HEK293 (cell line): ENCODE results near the gene GALNTL6.

Experiments used
- CTCF ChIA-PET: fragments of 350-600 bp; formaldehyde crosslinking; extraction: SDS; loops from one replicate; lab custom pipeline; 2021; ENCODE audit warnings: antibody characterized with exemption; lab: Yijun Ruan, JAX
- POLR2A ChIA-PET: fragments of 300-600 bp; formaldehyde crosslinking; extraction: SDS; loops from one replicate; lab custom pipeline; 2020; ENCODE audit warnings: antibody characterized with exemption, inconsistent platforms; lab: Yijun Ruan, JAX
- H3K27ac ChIP-seq: fragments of 200-500 bp; sonication (Bioruptor generic); 2 replicates; pipeline ENCODE4 v1.5.1; 2014; ENCODE audit warnings: low read depth, low read length, control low read depth, inconsistent platforms; ENCODE audit errors: extremely low read depth
- H3K36me3 ChIP-seq, 2 experiments: fragments of 200-500 bp in 1 of 2; sonication (Bioruptor generic) in 1 of 2; 1 replicate in 1 of 2; 2 replicates in 1 of 2; pipeline ENCODE4 v1.5.1; 2014 to 2017; ENCODE audit warnings: inconsistent platforms in 2 of 2, low read length in 2 of 2; ENCODE audit not compliant: control insufficient read depth in 2 of 2, insufficient read depth in 1 of 2
- H3K4me1 ChIP-seq: fragments of 200-500 bp; sonication (Bioruptor generic); 2 replicates; pipeline ENCODE4 v1.5.1; 2014; ENCODE audit warnings: mild to moderate bottlenecking, low read length, inconsistent platforms; ENCODE audit not compliant: control insufficient read depth, insufficient read depth
- H3K4me3 ChIP-seq: 2 replicates; pipeline ENCODE4 v1.5.1; 2011; ENCODE audit warnings: low read depth, mild to moderate bottlenecking, control low read depth, low read length, moderate library complexity
- H3K9me3 ChIP-seq: fragments of 200-500 bp; sonication (Bioruptor generic); 2 replicates; pipeline ENCODE4 v1.5.1; 2014; ENCODE audit warnings: low read depth, low read length, inconsistent platforms; ENCODE audit not compliant: control insufficient read depth, insufficient read depth
- BCL11A ChIP-seq: fragments of 450-650 bp; formaldehyde crosslinking; IDR thresholded peaks from 2 replicates; pipeline ENCODE4 v1.5.1; 2016; ENCODE audit warnings: low read depth, missing biosample characterization, missing genetic modification characterization
- BCL11B ChIP-seq: fragments of 450-650 bp; formaldehyde crosslinking; IDR thresholded peaks from 2 replicates; pipeline ENCODE4 v1.5.1; 2016; ENCODE audit warnings: low read depth, missing biosample characterization, missing genetic modification characterization
- GFI1B ChIP-seq: fragments of 450-650 bp; formaldehyde crosslinking; IDR thresholded peaks from 2 replicates; pipeline ENCODE4 v1.5.1; 2016; ENCODE audit warnings: missing biosample characterization, missing genetic modification characterization
- SP3 ChIP-seq: fragments of 450-650 bp; formaldehyde crosslinking; IDR thresholded peaks from 2 replicates; pipeline ENCODE4 v1.5.1; 2016; ENCODE audit warnings: missing biosample characterization, missing genetic modification characterization
- TCF7L2 ChIP-seq: IDR thresholded peaks from 2 replicates; pipeline ENCODE4 v1.6.1; 2011; ENCODE audit warnings: low read depth, mild to moderate bottlenecking, inconsistent platforms, low read length, moderate library complexity, borderline replicate concordance
- ZBTB8A ChIP-seq: fragments of 450-650 bp; formaldehyde crosslinking; IDR thresholded peaks from 2 replicates; pipeline ENCODE4 v1.5.1; 2016; ENCODE audit warnings: missing biosample characterization, missing genetic modification characterization
- ZFP3 ChIP-seq: fragments of 450-650 bp; formaldehyde crosslinking; IDR thresholded peaks from 2 replicates; pipeline ENCODE4 v1.5.1; 2016; ENCODE audit warnings: low read depth, missing biosample characterization, missing genetic modification characterization
- ZFP41 ChIP-seq: fragments of 450-650 bp; formaldehyde crosslinking; IDR thresholded peaks from 2 replicates; pipeline ENCODE4 v1.5.1; 2016; ENCODE audit warnings: missing biosample characterization, missing genetic modification characterization, borderline replicate concordance
- ZFP69B ChIP-seq: fragments of 450-650 bp; formaldehyde crosslinking; IDR thresholded peaks from 2 replicates; pipeline ENCODE4 v1.5.1; 2016; ENCODE audit warnings: missing biosample characterization, missing genetic modification characterization
- ZIC2 ChIP-seq: fragments of 450-650 bp; formaldehyde crosslinking; IDR thresholded peaks from 2 replicates; pipeline ENCODE4 v1.5.1; 2016; ENCODE audit warnings: missing biosample characterization, missing genetic modification characterization
- ZNF112 ChIP-seq: fragments of 450-650 bp; formaldehyde crosslinking; IDR thresholded peaks from 2 replicates; pipeline ENCODE4 v1.5.0; 2017; ENCODE audit warnings: missing biosample characterization, missing genetic modification characterization
- ZNF133 ChIP-seq: fragments of 450-650 bp; formaldehyde crosslinking; IDR thresholded peaks from 2 replicates; pipeline ENCODE4 v1.5.1; 2016; ENCODE audit warnings: missing biosample characterization, missing genetic modification characterization
- ZNF2 ChIP-seq: fragments of 450-650 bp; formaldehyde crosslinking; IDR thresholded peaks from 2 replicates; pipeline ENCODE4 v1.5.1; 2016; ENCODE audit warnings: missing biosample characterization, missing genetic modification characterization
- ZNF37A ChIP-seq: fragments of 450-650 bp; IDR thresholded peaks from 2 replicates; pipeline ENCODE4 v1.5.1; 2018; ENCODE audit warnings: missing biosample characterization, missing genetic modification characterization
- ZNF513 ChIP-seq: fragments of 450-650 bp; IDR thresholded peaks from 2 replicates; pipeline ENCODE4 v1.5.1; 2018; ENCODE audit warnings: missing biosample characterization, missing genetic modification characterization
- ZNF529 ChIP-seq: fragments of 450-650 bp; formaldehyde crosslinking; IDR thresholded peaks from 2 replicates; pipeline ENCODE4 v1.5.1; 2017; ENCODE audit warnings: missing genetic modification characterization, missing biosample characterization; ENCODE audit not compliant: insufficient replicate concordance
- ZNF664 ChIP-seq: fragments of 450-650 bp; formaldehyde crosslinking; IDR thresholded peaks from 2 replicates; pipeline ENCODE4 v1.5.1; 2016; ENCODE audit warnings: missing biosample characterization, missing genetic modification characterization
- ZNF776 ChIP-seq: fragments of 450-650 bp; formaldehyde crosslinking; IDR thresholded peaks from 2 replicates; pipeline ENCODE4 v1.5.0; 2017; ENCODE audit warnings: missing biosample characterization, missing genetic modification characterization, borderline replicate concordance
- ZNF830 ChIP-seq: fragments of 450-650 bp; IDR thresholded peaks from 2 replicates; pipeline ENCODE4 v1.5.0; 2018; ENCODE audit warnings: missing biosample characterization, missing genetic modification characterization, low read depth, mild to moderate bottlenecking, moderate library complexity
- ZSCAN18 ChIP-seq: fragments of 450-650 bp; formaldehyde crosslinking; IDR thresholded peaks from 2 replicates; pipeline ENCODE4 v1.5.1; 2016; ENCODE audit warnings: missing biosample characterization, missing genetic modification characterization
- TF ChIP-seq, protein P1 (sequence below): fragments of 450-650 bp; formaldehyde crosslinking; IDR thresholded peaks from 2 replicates; pipeline ENCODE4 v1.5.1; 2017; ENCODE audit warnings: missing biosample characterization, missing genetic modification characterization
- TF ChIP-seq, protein P2 (sequence below): sonication (generic); formaldehyde crosslinking; IDR thresholded peaks from 2 replicates; pipeline ENCODE4 v1.8.1; 2022; ENCODE audit warnings: mild to moderate bottlenecking, moderate library complexity, missing genetic modification reagents
- TF ChIP-seq, protein P3 (sequence below): fragments of 450-650 bp; formaldehyde crosslinking; conservative IDR thresholded peaks from 2 replicates; pipeline ENCODE4 v1.5.1; 2016; ENCODE audit warnings: low read depth, missing biosample characterization, missing genetic modification characterization

Gene GALNTL6

DNA sequence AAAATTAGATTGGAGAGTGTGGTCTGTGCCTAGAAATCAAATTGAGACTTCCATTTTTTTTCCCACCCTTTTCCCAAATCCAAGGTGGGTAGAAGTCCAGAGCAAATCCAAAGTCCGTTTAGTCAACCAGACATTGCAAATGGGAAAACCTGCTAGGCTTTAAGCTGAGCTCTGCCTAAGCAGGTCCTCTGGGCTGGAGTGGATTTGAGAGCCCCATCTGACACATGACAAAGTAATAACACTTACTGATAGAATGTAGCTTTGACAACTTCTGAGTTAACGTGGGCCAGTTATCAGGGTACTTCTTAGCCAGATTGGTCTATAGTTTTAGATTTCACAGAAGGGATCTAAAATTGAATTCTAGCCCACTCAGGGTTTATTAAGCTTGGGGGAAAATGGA lies 242.3 kb downstream of the GALNTL6 start:
- H3K27ac ChIP-seq: no peak overlapping the region
- TF ChIP-seq ZNF513 (tag by site-specific recombination) (no peak), ZFP3 (tag by site-specific recombination) (no peak), GFI1B (tag by site-specific recombination) (no peak), ZBTB8A (tag by site-specific recombination) (no peak)
- TF ChIP-seq, protein P1, sequence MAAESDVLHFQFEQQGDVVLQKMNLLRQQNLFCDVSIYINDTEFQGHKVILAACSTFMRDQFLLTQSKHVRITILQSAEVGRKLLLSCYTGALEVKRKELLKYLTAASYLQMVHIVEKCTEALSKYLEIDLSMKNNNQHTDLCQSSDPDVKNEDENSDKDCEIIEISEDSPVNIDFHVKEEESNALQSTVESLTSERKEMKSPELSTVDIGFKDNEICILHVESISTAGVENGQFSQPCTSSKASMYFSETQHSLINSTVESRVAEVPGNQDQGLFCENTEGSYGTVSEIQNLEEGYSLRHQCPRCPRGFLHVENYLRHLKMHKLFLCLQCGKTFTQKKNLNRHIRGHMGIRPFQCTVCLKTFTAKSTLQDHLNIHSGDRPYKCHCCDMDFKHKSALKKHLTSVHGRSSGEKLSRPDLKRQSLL (tag by site-specific recombination): no peak
- H3K36me3 ChIP-seq: no peaks in the 10 kb centered on the region
- H3K4me1 ChIP-seq: no peaks in the 10 kb centered on the region
- H3K4me3 ChIP-seq: no peak overlapping the region
- ChIA-PET POLR2A (no interaction called here), CTCF (interaction anchor here (0.6 kb wide), 1 partner anchor 342 kb away, joined by 3 read pairs; no protein-coding TSS in a partner anchor)
- no peaks in the 10 kb centered on the region for H3K9me3 ChIP-seq

- Histone ChIP-seq H3K36me3 (no peaks in the 10 kb centered on the region), H3K4me3 (no peak overlapping the region), H3K27ac (no peak overlapping the region), H3K4me1 (no peaks in the 10 kb centered on the region), H3K9me3 (no peaks in the 10 kb centered on the region)
- TF ChIP-seq ZNF112 (tag by site-specific recombination) (no peak), ZNF529 (no peak), ZFP41 (tag by site-specific recombination) (no peak), ZNF2 (tag by site-specific recombination) (no peak), BCL11A (tag by site-specific recombination) (no peak), TCF7L2 (no peak), ZNF830 (tag by site-specific recombination) (no peak), ZNF133 (tag by site-specific recombination) (no peak), ZSCAN18 (no peak), SP3 (tag by site-specific recombination) (no peak), ZNF37A (tag by site-specific recombination) (no peak), ZFP69B (tag by site-specific recombination) (no peak), BCL11B (tag by site-specific recombination) (no peak), ZNF776 (tag by site-specific recombination) (no peak), ZIC2 (no peak), ZNF664 (no peak)
- TF ChIP-seq, protein P2, sequence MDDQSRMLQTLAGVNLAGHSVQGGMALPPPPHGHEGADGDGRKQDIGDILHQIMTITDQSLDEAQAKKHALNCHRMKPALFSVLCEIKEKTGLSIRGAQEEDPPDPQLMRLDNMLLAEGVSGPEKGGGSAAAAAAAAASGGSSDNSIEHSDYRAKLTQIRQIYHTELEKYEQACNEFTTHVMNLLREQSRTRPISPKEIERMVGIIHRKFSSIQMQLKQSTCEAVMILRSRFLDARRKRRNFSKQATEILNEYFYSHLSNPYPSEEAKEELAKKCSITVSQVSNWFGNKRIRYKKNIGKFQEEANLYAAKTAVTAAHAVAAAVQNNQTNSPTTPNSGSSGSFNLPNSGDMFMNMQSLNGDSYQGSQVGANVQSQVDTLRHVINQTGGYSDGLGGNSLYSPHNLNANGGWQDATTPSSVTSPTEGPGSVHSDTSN (CRISPR knock-in tag): no peak
- TF ChIP-seq, protein P3, sequence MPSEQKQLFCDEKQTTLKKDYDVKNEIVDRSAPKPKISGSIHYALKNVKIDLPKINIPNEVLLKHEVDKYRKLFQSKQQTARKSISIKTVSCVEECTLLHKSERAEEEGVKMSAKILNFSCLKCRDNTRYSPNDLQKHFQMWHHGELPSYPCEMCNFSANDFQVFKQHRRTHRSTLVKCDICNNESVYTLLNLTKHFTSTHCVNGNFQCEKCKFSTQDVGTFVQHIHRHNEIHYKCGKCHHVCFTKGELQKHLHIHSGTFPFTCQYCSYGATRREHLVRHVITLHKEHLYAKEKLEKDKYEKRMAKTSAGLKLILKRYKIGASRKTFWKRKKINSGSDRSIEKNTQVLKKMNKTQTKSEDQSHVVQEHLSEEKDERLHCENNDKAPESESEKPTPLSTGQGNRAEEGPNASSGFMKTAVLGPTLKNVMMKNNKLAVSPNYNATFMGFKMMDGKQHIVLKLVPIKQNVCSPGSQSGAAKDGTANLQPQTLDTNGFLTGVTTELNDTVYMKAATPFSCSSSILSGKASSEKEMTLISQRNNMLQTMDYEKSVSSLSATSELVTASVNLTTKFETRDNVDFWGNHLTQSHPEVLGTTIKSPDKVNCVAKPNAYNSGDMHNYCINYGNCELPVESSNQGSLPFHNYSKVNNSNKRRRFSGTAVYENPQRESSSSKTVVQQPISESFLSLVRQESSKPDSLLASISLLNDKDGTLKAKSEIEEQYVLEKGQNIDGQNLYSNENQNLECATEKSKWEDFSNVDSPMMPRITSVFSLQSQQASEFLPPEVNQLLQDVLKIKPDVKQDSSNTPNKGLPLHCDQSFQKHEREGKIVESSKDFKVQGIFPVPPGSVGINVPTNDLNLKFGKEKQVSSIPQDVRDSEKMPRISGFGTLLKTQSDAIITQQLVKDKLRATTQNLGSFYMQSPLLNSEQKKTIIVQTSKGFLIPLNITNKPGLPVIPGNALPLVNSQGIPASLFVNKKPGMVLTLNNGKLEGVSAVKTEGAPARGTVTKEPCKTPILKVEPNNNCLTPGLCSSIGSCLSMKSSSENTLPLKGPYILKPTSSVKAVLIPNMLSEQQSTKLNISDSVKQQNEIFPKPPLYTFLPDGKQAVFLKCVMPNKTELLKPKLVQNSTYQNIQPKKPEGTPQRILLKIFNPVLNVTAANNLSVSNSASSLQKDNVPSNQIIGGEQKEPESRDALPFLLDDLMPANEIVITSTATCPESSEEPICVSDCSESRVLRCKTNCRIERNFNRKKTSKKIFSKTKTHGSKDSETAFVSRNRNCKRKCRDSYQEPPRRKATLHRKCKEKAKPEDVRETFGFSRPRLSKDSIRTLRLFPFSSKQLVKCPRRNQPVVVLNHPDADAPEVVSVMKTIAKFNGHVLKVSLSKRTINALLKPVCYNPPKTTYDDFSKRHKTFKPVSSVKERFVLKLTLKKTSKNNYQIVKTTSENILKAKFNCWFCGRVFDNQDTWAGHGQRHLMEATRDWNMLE (tag by site-specific recombination): no peak
- TF ChIP-seq, protein P1 (tag by site-specific recombination): no peak
- ChIA-PET CTCF (interaction anchor here (0.6 kb wide), 1 partner anchor 635 kb away, joined by 3 read pairs; no protein-coding TSS in a partner anchor), POLR2A (no interaction called here)
These were observed 248.0 kb downstream of the GALNTL6 start for GRCh38 chr4:172061204-172061603.
